NCI-H2107 (cell line): ENCODE measurements around the gene TMEM127.
"Not testable (repeated sequence)": the region's sequence is repeated elsewhere in the genome, so short reads cannot be mapped to it uniquely, and the experiment has no call there.

ENCODE experiments used
- DNase-seq: peaks from one replicate; lab custom pipeline; 2025; lab: John Stamatoyannopoulos, UW

Gene TMEM127

GRCh38 chr2:96262306-96262705 is 3.5 kb downstream of the TMEM127 start:
- DNase-seq: no peak

DNA sequence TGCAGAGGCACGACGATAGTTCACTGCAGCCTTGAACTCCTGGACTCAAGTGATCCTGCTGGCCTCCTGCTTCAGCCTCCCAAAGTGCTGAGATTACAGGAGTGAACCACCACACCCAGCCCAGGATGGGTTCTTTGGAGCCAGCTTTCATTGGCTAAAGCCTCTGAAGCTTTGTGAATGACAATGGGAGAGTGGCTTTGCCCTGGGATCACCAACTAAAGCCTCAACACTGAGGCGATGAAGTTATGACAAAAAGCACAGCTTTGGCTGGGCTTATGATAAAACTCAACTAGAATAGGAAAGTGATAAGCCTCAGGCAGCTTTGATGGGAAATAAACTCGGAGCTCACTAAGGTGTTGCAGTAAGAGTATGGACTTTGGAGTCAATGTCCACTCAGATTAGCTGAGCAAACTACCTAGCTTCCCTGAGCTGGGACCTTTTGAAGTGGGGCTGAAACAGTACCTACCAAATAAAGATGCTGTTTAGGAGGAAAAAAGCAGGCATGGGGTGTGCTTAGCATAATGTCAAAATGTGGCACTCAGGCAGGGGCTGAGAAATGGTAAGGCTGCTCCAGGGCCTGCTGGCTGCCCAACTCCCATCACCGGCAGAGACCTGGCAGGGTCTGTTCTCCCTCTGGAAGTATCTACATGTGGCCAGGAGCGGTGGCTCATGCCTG is 4.3 kb downstream of the TMEM127 start:
- no peak for DNase-seq

GRCh38 chr2:96260387-96261260 is 5.2 kb downstream of the TMEM127 start:
- DNase-seq: peak; percentile 17

- DNase-seq: no peak
Measured at GRCh38 chr2:96259497-96259921, 6.3 kb downstream of the TMEM127 start.

DNA sequence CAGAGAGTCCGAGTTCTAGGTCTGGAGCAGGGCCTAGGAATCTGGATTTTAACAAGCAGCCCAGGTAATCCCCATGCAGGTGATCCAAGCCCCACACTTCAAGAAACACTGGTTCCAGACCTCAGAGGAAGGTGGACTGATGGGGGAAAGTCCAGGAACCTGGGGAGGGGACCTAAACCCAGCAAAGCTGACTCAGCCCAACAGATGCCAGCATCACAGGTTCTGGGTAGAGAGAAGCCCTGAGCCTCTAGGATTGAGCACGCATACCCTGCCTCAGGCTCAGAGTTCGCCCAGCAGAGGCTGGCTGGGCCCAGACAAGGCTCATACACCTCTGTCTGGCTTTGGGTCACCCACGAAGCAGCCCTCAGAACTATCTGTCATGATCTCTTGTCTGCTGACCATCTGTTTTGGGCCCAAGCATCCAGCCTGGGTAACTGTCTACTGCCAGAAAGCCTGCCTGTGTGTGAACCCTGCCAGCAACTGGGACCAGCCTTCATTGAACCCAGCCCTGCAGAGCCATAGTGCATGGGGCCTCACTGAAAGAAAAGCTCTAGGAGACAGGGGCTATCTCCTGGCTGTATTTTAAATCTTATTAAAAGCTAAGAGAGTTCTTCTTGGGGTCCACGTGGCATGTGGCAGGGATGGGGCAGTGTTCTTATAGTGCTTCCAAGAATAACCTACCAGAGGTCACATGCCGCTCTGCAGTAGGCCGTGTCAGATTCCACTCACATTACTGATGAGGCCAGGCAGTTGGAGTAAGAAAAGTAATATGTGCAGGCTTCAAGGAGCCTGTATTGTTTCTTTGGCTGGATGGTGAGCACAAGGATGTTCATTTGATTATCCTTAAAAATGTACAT is 7.4 kb downstream of the TMEM127 start:
- no peak for DNase-seq

GRCh38 chr2:96257744-96258143 is 8.1 kb downstream of the TMEM127 start:
- DNase-seq: not testable (repeated sequence)

DNA sequence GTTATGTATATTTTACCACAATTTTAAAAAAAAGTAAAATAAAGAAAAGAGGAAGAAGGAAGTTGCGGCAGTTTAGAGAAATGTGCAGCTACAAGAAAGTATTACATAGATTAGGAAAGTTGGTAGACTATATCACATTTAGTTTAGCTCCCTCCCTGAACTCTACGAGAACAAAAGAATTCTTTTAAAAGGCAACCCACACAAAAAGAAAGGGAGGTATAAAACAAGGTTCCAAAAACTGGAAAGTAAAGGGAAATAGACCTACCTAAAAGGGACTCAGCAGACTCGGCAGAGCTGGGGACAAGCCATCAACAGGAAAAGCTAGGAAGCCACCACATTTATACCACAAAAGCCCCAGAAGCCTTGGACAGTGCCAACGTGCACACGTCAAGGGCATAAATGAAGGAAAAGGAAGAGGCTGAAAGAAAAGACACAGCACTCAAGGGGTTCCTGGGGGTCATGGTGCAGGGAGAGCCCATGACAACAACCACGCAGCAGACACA is 9.1 kb downstream of the TMEM127 start:
- DNase-seq: no peak

DNA sequence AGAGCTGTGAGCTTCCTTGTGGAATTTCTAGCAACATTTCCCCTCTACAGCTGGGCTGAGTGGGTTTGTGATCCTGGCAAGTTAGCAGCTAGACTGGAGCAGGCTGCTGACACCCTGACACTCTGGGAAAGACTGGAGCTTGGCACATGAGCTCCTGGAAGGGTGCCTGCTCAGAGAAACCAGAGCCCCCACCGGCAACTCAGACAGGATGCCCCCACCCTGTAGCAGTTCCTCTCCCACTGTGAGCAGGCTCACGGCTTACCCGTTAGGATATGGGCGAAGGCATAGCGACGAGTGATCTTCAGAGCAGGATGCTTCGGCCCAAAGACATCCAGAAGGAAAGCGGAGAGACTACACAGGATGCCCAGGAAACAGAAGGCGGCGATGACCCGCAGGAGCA is 11.2 kb downstream of the TMEM127 start:
- no peak for DNase-seq

- DNase-seq: no peak
Measured at GRCh38 chr2:96253006-96253405, 12.8 kb downstream of the TMEM127 start.

DNA sequence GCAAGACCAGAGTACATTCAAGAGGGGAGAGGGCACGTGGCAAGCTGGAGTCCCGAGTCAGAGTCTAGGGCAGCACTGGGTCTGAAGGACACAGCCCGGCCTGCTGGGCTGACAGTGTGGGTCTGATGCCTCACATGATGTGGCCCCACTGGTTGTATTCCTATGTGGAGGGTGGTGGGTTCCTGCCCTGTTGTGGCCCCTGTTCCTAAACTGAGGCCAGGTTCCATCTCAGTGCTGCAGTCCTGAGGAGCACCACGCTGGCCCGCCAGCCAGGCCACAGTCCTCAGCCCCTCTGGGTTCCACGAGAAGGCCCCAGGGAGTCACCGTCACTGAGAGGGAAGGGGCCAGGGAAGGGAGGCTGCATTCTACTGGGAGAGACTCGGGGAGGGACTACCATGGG is 13.3 kb downstream of the TMEM127 start:
- no peak for DNase-seq

- DNase-seq: no peak
Measured at GRCh38 chr2:96251721-96252292, 14.0 kb downstream of the TMEM127 start.

GRCh38 chr2:96250188-96250587 is 15.6 kb downstream of the TMEM127 start:
- DNase-seq: no peak

GRCh38 chr2:96249654-96250053 is 16.1 kb downstream of the TMEM127 start:
- no peak for DNase-seq

DNA sequence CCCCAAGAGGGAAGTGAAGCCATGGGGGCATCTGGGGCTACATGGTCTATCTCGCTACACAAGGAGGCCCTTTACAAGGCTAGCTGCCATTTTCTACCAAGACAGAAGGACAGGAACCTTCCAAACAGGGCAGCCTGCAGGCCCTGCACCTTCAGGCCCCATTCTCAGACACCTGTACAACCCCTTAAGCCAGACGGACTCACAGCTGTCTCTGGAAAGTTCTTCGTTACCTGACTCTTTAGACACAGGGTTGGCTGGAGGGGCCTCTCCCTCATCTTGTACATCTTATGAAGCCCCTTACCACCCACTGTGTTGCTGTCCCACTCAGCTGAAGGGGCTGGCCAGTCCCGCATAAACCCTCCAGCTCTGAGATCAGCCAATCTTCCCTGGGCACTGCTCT is 17.2 kb downstream of the TMEM127 start:
- no peak for DNase-seq

- no peak for DNase-seq
Measured at GRCh38 chr2:96247896-96248295, 17.9 kb downstream of the TMEM127 start.

- DNase-seq: no peak
Measured at GRCh38 chr2:96247009-96247408, 18.8 kb downstream of the TMEM127 start.

DNA sequence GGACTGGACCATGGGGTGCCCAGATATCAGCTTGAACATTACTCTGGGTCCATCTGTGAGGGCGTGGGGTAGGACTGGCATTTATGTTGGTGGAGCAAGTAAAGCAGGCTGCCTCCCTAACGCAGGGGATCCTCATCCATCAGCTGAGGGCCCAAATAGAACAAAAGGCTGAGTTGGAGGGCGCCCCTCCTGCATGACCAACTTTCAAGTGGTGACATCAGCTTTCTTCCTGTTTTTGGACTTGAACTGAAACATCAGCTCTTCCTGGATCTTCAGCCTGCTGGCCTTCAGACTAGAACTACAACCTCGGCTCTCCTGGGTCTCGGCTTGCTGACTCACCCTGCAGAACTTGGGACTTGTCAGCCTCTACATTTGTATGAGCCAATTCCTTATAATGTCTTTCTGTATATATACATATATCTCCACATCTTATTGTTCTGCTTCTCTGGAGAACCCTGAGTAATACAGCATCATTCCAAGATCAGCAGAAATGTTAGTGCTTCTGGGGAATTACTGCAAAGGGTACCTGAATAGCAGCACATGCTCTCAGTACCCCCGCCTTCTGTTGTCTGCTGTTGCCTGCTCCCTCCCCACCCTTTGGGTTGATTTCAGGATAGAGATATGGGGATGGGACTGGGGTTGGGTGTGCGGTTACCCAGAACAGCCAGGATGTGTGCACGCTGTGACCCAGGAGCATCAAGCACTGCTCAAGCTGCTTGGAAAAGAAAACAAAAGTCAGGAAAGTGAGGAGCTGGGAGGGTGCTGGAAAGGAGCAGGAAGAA is 20.0 kb downstream of the TMEM127 start:
- DNase-seq: no peak

GRCh38 chr2:96243843-96244242 is 22.0 kb downstream of the TMEM127 start:
- no peak for DNase-seq

DNA sequence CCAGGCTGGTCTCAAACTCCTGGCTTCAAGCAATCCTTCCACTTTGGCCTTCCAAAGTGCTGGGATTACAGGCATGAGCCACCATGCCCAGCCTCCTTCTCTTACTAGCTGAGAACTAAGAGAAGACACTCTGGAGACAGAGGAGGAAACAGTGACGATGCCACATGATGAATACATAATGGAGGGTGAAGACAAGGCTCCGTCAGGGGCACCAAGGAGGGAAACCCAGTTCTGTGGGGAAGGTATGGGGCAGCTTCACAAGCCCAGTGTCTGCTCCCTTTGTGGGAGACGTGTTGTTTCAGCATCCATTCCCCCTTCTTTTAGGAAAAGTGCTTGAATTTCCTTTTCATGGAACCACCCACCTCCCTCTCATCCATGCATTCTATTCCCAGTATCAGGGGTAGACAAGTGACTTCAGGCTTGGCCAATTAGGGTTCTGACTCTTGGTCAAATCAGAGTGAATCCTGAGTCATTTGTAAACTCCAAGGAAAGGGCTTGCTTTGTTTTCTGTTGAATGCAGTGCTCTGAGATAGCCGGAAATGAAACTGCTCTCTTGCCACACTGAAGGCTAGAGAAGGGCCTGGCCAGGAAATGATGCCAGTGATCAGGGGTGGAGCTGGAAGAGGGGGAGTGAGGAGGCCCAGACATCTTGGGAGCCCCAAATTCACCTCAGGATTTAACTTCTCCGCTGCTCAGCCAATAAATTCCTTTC is 23.7 kb downstream of the TMEM127 start:
- DNase-seq: no peak

DNA sequence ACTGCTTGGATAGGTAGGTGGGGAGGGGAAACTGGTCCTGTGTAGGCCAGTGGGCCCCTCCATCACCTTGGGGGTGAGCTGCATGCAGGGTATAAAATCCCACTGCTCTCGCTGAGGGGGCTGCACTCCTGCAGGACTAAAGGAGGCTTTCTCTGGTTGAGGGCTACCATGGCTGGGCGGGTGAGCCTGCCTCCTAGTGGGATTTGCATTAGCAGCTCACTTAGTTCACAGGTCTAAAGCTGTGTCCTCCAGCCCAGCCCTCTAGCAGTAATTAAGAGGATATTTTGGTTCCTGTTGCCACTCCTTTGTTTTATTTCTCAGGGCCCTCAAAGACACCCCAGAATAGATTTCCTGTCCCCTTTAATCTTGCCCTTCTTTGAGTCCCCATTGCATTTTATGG is 24.6 kb downstream of the TMEM127 start:
- no peak for DNase-seq
